Thyroid gland (tissue), 4 donors: ENCODE measurements around the gene SPATA9. TPM values are rescaled to one million over a fixed set of nuclear protein-coding genes. Genes with fewer than 3 reads are reported as not detected.

Experiments used
- DNase-seq, 2 donors: peaks; one replicate each; pipeline ENCODE4 v3.0.0-alpha.2; 2019
- H3K27ac ChIP-seq, 3 donors: fragments of 200-600 bp; sonication (generic); 1 replicate in 2 of 3; 2 replicates in 1 of 3; pipeline ENCODE4 v1.5.1; 2016 to 2019; ENCODE audit warnings: mild to moderate bottlenecking in 1 of 3, moderate library complexity in 1 of 3
- H3K27me3 ChIP-seq: fragments of 200-600 bp; sonication (generic); one replicate; pipeline ENCODE4 v1.5.1; 2019
- H3K36me3 ChIP-seq, 2 donors: fragments of 200-600 bp; sonication (generic); one replicate each; pipeline ENCODE4 v1.5.1; 2016 to 2019
- H3K4me1 ChIP-seq, 2 donors: fragments of 200-600 bp; sonication (generic); one replicate each; pipeline ENCODE4 v1.5.1; 2017 to 2019
- H3K4me3 ChIP-seq, 3 donors: fragments of 200-600 bp; sonication (generic); replicated peaks in 1 of 3; 1 replicate in 2 of 3; 2 replicates in 1 of 3; pipeline ENCODE4 v1.5.1; 2016; ENCODE audit warnings: mild to moderate bottlenecking in 1 of 3
- H3K9me3 ChIP-seq: fragments of 200-600 bp; sonication (generic); one replicate; pipeline ENCODE4 v1.5.1; 2017
- CTCF ChIP-seq, 6 experiments: fragments of 200-600 bp in 3 of 6; fragments of 450-650 bp in 3 of 6; sonication (generic) in 3 of 6; IDR thresholded peaks; one replicate each; pipeline ENCODE4 v1.5.1; 2016 to 2019; ENCODE audit warnings: antibody characterized with exemption in 6 of 6, mild to moderate bottlenecking in 2 of 6, inconsistent platforms in 1 of 6, moderate library complexity in 1 of 6
- POLR2A ChIP-seq, 2 donors: fragments of 450-650 bp; IDR thresholded peaks; one replicate each; pipeline ENCODE4 v1.6.1; 2017; ENCODE audit warnings: antibody characterized with exemption in 2 of 2, mild to moderate bottlenecking in 2 of 2, moderate library complexity in 1 of 2
- WGBS, 2 donors: methylation state at CpG; one replicate each; pipeline ENCODE4 v1.1.5; 2017; 5-methylcytosine and 5-hydroxymethylcytosine counted together
- intact Hi-C: fragments of 100-400 bp; cut with DNase I; formaldehyde crosslinking; loops from one replicate; pipeline ENCODE4 v1.15.1; 2023
- total RNA-seq, 4 donors: library from RNA; depleted of rRNA; stranded (reverse); fragments of >200 nt; gene quantifications; one replicate each; pipeline ENCODE4 v1.2.3, GENCODE V29; 2016

The SPATA9 gene
- total RNA-seq, 4 donors from 2014 or later: not detected

- peak; percentile 14 to 24 for DNase-seq
- Histone ChIP-seq H3K27me3 (no peaks in the 10 kb centered on the region), H3K36me3 (no peaks in the 10 kb centered on the region), H3K4me1 (peaks cover 9 to 20% of the 10 kb centered on the region in 2 donors), H3K4me3 (peak overlapping the region in 2 of 3 donors; percentile 6 to 41), H3K9me3 (no peaks in the 10 kb centered on the region), H3K27ac (no peak overlapping the region)
- WGBS, 2 donors: 5 to 9% methylated on average over 29 to 42 of the region's 92 CpGs
- intact Hi-C loops: no loop called here
- TF ChIP-seq POLR2A (IDR thresholded peaks at IDR 0.05): no peak
- no peak for TF ChIP-seq CTCF (IDR thresholded peaks at IDR 0.05)
Measured at GRCh38 chr5:95620870-95621838, 61.6 kb downstream of the SPATA9 start.

- peak; percentile 28 to 45 for DNase-seq
- Histone ChIP-seq H3K36me3 (no peaks in the 10 kb centered on the region), H3K27ac (no peak within 1 kb of the TSS), H3K4me1 (peaks cover 9 to 20% of the 10 kb centered on the region in 2 donors), H3K4me3 (peak within 1 kb of the TSS in 2 of 3 donors; percentile 1 to 41), H3K27me3 (no peaks in the 10 kb centered on the region), H3K9me3 (no peaks in the 10 kb centered on the region)
- 2 to 3% methylated on average over 15 to 26 of the region's 85 CpGs for WGBS, 2 donors
- TF ChIP-seq CTCF (IDR thresholded peaks at IDR 0.05) (no peak), POLR2A (IDR thresholded peaks at IDR 0.05) (no peak)
- intact Hi-C loops: no loop called here
Measured at GRCh38 chr5:95620030-95620869, 62.5 kb downstream of the SPATA9 start, which contains the start of gene GPR150. GPR150 (plus strand) TSS chr5:95620087; CDS start chr5:95620276, 189 bp downstream.

GRCh38 chr5:95619514-95620029 is 63.2 kb downstream of the SPATA9 start:
- no peak for DNase-seq
- WGBS, 2 donors: 13 to 17% methylated on average over 19 of the region's 19 CpGs

GRCh38 chr5:95619096-95619495 is 63.7 kb downstream of the SPATA9 start:
- no peaks in the 10 kb centered on the region for H3K27me3 ChIP-seq
- intact Hi-C loops: no loop called here
- no peak for TF ChIP-seq CTCF (IDR thresholded peaks at IDR 0.05)
- no peak for TF ChIP-seq POLR2A (IDR thresholded peaks at IDR 0.05)
- H3K9me3 ChIP-seq: no peaks in the 10 kb centered on the region
- H3K4me3 ChIP-seq: no peak overlapping the region
- H3K36me3 ChIP-seq: no peaks in the 10 kb centered on the region
- WGBS, 2 donors: 92 to 97% methylated on average over 4 of the region's 4 CpGs
- peaks cover 9 to 20% of the 10 kb centered on the region in 2 donors for H3K4me1 ChIP-seq
- H3K27ac ChIP-seq: no peak overlapping the region
- no peak for DNase-seq

More at GRCh38 chr5:95619514-95620029, 63.2 kb downstream of the SPATA9 start:
- TF ChIP-seq CTCF (IDR thresholded peaks at IDR 0.05) (no peak), POLR2A (IDR thresholded peaks at IDR 0.05) (no peak)
- Histone ChIP-seq H3K9me3 (no peaks in the 10 kb centered on the region), H3K27me3 (no peaks in the 10 kb centered on the region), H3K4me3 (peak overlapping the region in 2 of 3 donors; percentile 1 to 41), H3K36me3 (no peaks in the 10 kb centered on the region), H3K4me1 (peaks cover 9 to 20% of the 10 kb centered on the region in 2 donors), H3K27ac (no peak overlapping the region)
- intact Hi-C loops: no loop called here
